ENCODE results near the gene CRHBP. TPM values are rescaled to one million over a fixed set of nuclear protein-coding genes. Genes with fewer than 3 reads are reported as not detected.

Gene CRHBP
- total and polyA plus RNA-seq, 2 donors (not counting 1 experiment from before 2014, with no cell fraction given) = 0.62 to 1.7 TPM

GRCh38 chr5:77006124-77006523 lies 53.3 kb downstream of the CRHBP start:
- Histone ChIP-seq H4K20me1 (ENCODE audit: control insufficient read depth, insufficient read depth, low read length, poor library complexity, severe bottlenecking) (no peaks in the 10 kb centered on the region), H3K9me3 (ENCODE audit: control extremely low read depth in 1 of 3, control insufficient read depth in 2 of 3, insufficient read depth in 1 of 3, low read length in 2 of 3) (no peaks in the 10 kb centered on the region), H3K4me2 (replicated peaks; ENCODE audit: low read depth, low read length, poor library complexity, severe bottlenecking) (no peak overlapping the region), H3K9ac (ENCODE audit: low read length) (no peak overlapping the region), H3K27ac (ENCODE audit: low read length in 2 of 2) (no peak overlapping the region), H3K4me1 (ENCODE audit: control insufficient read depth in 2 of 2, insufficient read depth in 2 of 2, low read length in 2 of 2) (no peaks in the 10 kb centered on the region), H3K4me3 (ENCODE audit: control extremely low read depth in 1 of 5, extremely low read depth in 1 of 5, insufficient read depth in 1 of 5, low read depth in 2 of 5, low read length in 4 of 5) (no peak overlapping the region), H3K27me3 (replicated peaks in 1 of 4; ENCODE audit: control extremely low read depth in 1 of 4, control insufficient read depth in 3 of 4, insufficient read depth in 4 of 4, low read length in 3 of 4) (peaks cover 0 to 2% (median 0%) of the 10 kb centered on the region in 4 experiments), H3K79me2 (ENCODE audit: control insufficient read depth, insufficient read depth, low read length) (no peaks in the 10 kb centered on the region), H2AFZ (ENCODE audit: insufficient read depth, low read depth, low read length, poor library complexity, severe bottlenecking) (no peak overlapping the region), H3K36me3 (replicated peaks in 1 of 2; ENCODE audit: control extremely low read depth in 1 of 2, control insufficient read depth in 1 of 2, extremely low read depth in 1 of 2, insufficient read depth in 2 of 2, low read length in 1 of 2) (no peaks in the 10 kb centered on the region)
- intact Hi-C loops (cut with micrococcal nuclease) = no loop called here
- Mint-ChIP-seq H3K27ac (no peak overlapping the region), H3K4me1 (no peaks in the 10 kb centered on the region), H3K27me3 (peaks cover 20% of the 10 kb centered on the region), H3K4me3 (no peak overlapping the region), H3K9me3 (ENCODE audit: insufficient read depth) (no peaks in the 10 kb centered on the region)
- 86% methylated on average over 1 of the region's 2 CpGs for WGBS (ENCODE audit: insufficient coverage)
- DNase-seq (no peak), ATAC-seq (ENCODE audit: low read depth) (no peak)
- CTCF ChIA-PET = no interaction called here
- no peak for TF ChIP-seq EZH2 (IDR thresholded peaks at IDR 0.05; ENCODE audit: borderline replicate concordance, insufficient read depth, low read depth, low read length, poor library complexity, severe bottlenecking)
- no peak for TF ChIP-seq CTCF (IDR thresholded peaks at IDR 0.05)
- POLR2A ChIA-PET = no interaction called here

- no peaks in the 10 kb centered on the region for H4K20me1 ChIP-seq (ENCODE audit: control insufficient read depth, insufficient read depth, low read length, poor library complexity, severe bottlenecking)
- H3K4me1 Mint-ChIP-seq = no peaks in the 10 kb centered on the region
- no peaks in the 10 kb centered on the region for H3K4me1 ChIP-seq (ENCODE audit: control insufficient read depth in 2 of 2, insufficient read depth in 2 of 2, low read length in 2 of 2)
- no peak overlapping the region for H3K9ac ChIP-seq (ENCODE audit: low read length)
- no peak overlapping the region for H2AFZ ChIP-seq (ENCODE audit: insufficient read depth, low read depth, low read length, poor library complexity, severe bottlenecking)
- ChIA-PET CTCF (no interaction called here), POLR2A (no interaction called here)
- TF ChIP-seq CTCF (IDR thresholded peaks at IDR 0.05) (no peak), EZH2 (IDR thresholded peaks at IDR 0.05; ENCODE audit: borderline replicate concordance, insufficient read depth, low read depth, low read length, poor library complexity, severe bottlenecking) (no peak)
- no peaks in the 10 kb centered on the region for H3K36me3 ChIP-seq (replicated peaks in 1 of 2; ENCODE audit: control extremely low read depth in 1 of 2, control insufficient read depth in 1 of 2, extremely low read depth in 1 of 2, insufficient read depth in 2 of 2, low read length in 1 of 2)
- H3K4me3 Mint-ChIP-seq = no peak overlapping the region
- WGBS (ENCODE audit: insufficient coverage) = 80% methylated on average over 1 of the region's 3 CpGs
- intact Hi-C loops (cut with micrococcal nuclease) = no loop called here
- ATAC-seq (ENCODE audit: low read depth) (no peak), DNase-seq (no peak)
- H3K9me3 ChIP-seq (ENCODE audit: control extremely low read depth in 1 of 3, control insufficient read depth in 2 of 3, insufficient read depth in 1 of 3, low read length in 2 of 3) = no peaks in the 10 kb centered on the region
- H3K9me3 Mint-ChIP-seq (ENCODE audit: insufficient read depth) = no peaks in the 10 kb centered on the region
- H3K27me3 Mint-ChIP-seq = peaks cover 15% of the 10 kb centered on the region
- H3K27ac Mint-ChIP-seq = no peak overlapping the region
- no peak overlapping the region for H3K27ac ChIP-seq (ENCODE audit: low read length in 2 of 2)
- H3K27me3 ChIP-seq (replicated peaks in 1 of 4; ENCODE audit: control extremely low read depth in 1 of 4, control insufficient read depth in 3 of 4, insufficient read depth in 4 of 4, low read length in 3 of 4) = peaks cover 0 to 10% (median 1%) of the 10 kb centered on the region in 4 experiments
- H3K4me3 ChIP-seq (ENCODE audit: control extremely low read depth in 1 of 5, extremely low read depth in 1 of 5, insufficient read depth in 1 of 5, low read depth in 2 of 5, low read length in 4 of 5) = no peak overlapping the region
- no peak overlapping the region for H3K4me2 ChIP-seq (replicated peaks; ENCODE audit: low read depth, low read length, poor library complexity, severe bottlenecking)
- no peaks in the 10 kb centered on the region for H3K79me2 ChIP-seq (ENCODE audit: control insufficient read depth, insufficient read depth, low read length)
Measured at GRCh38 chr5:77008413-77008812, 55.6 kb downstream of the CRHBP start.
